Kidney (tissue), 14 donors: ENCODE measurements around the gene CAMTA1. TPM values are rescaled to one million over a fixed set of nuclear protein-coding genes. Genes with fewer than 3 reads are reported as not detected.
"Not testable (repeated sequence)": the region's sequence is repeated elsewhere in the genome, so short reads cannot be mapped to it uniquely, and the experiment has no call there.

Experiments used
- DNase-seq, 5 donors: peaks; one replicate each; pipeline ENCODE4 v3.0.0-alpha.2; 2013 to 2020
- FAIRE-seq: peaks from 2 replicates; lab custom pipeline; 2012; peaks lifted over from hg19 to GRCh38; lab: Jason Lieb, UNC
- H3K27ac ChIP-seq, 2 donors: one replicate each; pipeline ENCODE4 v1.7.0; 2013; ENCODE audit warnings: low read depth in 2 of 2, low read length in 2 of 2, inconsistent platforms in 1 of 2
- H3K27me3 ChIP-seq: one replicate; pipeline ENCODE4 v1.7.1; 2013; ENCODE audit warnings: low read length, inconsistent platforms; ENCODE audit not compliant: control insufficient read depth, insufficient read depth
- H3K36me3 ChIP-seq, 3 donors: one replicate each; pipeline versions ENCODE4 v1.7.0 to v1.7.1; 2013; ENCODE audit warnings: low read length in 3 of 3, control low read depth in 1 of 3, inconsistent platforms in 1 of 3; ENCODE audit not compliant: insufficient read depth in 3 of 3, control insufficient read depth in 2 of 3
- H3K4me1 ChIP-seq, 3 donors: one replicate each; pipeline versions ENCODE4 v1.7.0 to v1.7.1; 2013; ENCODE audit warnings: low read length in 3 of 3, inconsistent platforms in 1 of 3, low read depth in 1 of 3; ENCODE audit not compliant: control insufficient read depth in 2 of 3, insufficient read depth in 2 of 3
- H3K4me3 ChIP-seq, 3 donors: one replicate each; pipeline versions ENCODE4 v1.7.0 to v1.8.1; 2013; ENCODE audit warnings: low read length in 3 of 3, control low read depth in 1 of 3, inconsistent platforms in 1 of 3
- H3K9ac ChIP-seq, 3 donors: one replicate each; pipeline versions ENCODE4 v1.7.0 to v1.7.1; 2013; ENCODE audit warnings: low read length in 3 of 3, control low read depth in 1 of 3, inconsistent platforms in 1 of 3
- H3K9me3 ChIP-seq, 3 donors: one replicate each; pipeline versions ENCODE4 v1.7.0 to v1.7.1; 2013; ENCODE audit warnings: low read length in 3 of 3, control low read depth in 1 of 3, inconsistent platforms in 1 of 3; ENCODE audit not compliant: control insufficient read depth in 2 of 3, insufficient read depth in 1 of 3
- intact Hi-C: fragments of 100-400 bp; cut with DNase I; formaldehyde crosslinking; loops from one replicate; pipeline ENCODE4 v1.11.1; 2022
- polyA plus RNA-seq: library from polyadenylated mRNA; stranded (reverse); fragments of 350-450 nt; fragmentation: Illumina TruSeq; extraction: RNeasy Lipid Tissue Mini Kit (QIAGEN cat#74804); gene quantifications from one replicate; pipeline ENCODE4 v1.2.3, GENCODE V29; 2014; ENCODE audit warnings: low read depth, low replicate concordance; ENCODE audit not compliant: insufficient read depth
- total RNA-seq: library from RNA; stranded (reverse); fragmentation: NEBNext Ultra II Directional; extraction: Animal tissue kit (Norgen Biotek cat#: 25700); gene quantifications from one replicate; pipeline ENCODE4 v1.2.1, GENCODE V29; 2021
- TF ChIP-seq, protein P1 (sequence below): IDR thresholded peaks from 3 replicates; pipeline ENCODE4 v1.5.1; 2012; ENCODE audit warnings: mild to moderate bottlenecking, moderate library complexity, borderline replicate concordance; ENCODE audit not compliant: insufficient read depth; ENCODE audit errors: extremely low read depth
- donor health status: control.
- donor health status: control.
- donor health status: control.
- donor health status: control.
- donor health status: control.
- donor health status: DM: yes; HTN: yes; CAD: no.
- donor health status: Normal renal cell carcinoma (clear cell type).

CAMTA1 gene
- total and polyA plus RNA-seq, 2 donors from 2014 or later, result 79.0 to 170 TPM

DNA sequence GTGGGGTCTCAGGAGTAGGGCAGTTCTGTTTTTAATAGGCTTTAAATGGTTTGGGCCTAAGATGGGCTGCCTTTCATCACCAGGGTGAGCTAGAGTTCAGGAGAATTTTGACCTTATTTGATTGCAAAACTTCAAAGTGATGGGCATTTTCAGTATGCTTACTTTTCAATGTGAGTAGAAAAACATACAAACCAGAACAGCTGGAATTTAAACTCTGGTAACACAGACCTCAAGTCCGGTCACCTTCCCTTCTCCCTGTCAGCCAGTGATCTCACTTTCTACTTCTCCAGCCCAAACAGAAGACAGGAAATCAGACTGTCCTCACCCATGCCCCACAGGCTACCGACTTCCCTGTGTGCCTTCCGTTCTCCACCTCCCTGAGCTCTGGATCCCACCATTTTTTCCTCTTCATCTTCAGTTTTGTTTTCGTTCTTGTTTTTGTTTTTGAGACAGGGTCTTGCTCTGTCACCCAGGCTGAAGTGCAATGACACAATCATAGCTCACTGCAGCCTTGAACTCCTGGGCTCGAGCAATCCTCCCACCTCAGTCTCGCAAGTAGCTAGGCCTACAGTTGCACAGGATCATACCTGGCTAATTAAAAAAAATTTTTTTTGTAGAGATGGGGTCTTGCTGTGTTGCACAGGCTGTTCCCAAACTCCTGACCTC lies 374.0 kb downstream of the CAMTA1 start:
- no peak for FAIRE-seq
- H3K9ac ChIP-seq, result no peak overlapping the region

DNA sequence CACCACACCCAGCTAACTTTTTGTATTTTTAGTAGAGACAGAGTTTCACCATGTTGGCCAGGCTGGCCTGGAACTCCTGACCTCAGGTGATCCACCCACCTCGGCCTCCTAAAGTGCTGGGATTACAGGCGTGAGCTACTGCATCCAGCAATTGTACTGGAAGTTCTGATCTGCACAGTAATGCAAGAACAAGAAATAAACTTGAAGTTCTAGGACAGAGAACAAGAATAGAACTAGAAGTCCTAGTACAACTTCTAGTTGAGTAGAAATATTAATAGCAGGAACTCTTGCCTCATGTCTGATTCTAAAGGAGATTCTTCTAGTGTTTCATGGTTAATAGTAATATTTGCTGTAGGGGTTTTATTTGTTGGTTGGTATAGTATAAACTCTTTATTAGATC lies 383.3 kb downstream of the CAMTA1 start:
- H3K4me1 ChIP-seq, DNase-seq, H3K4me3 ChIP-seq, H3K27ac ChIP-seq, H3K9me3 ChIP-seq, H3K9ac ChIP-seq, intact Hi-C loops, FAIRE-seq, H3K27me3 ChIP-seq, H3K36me3 ChIP-seq: not testable (repeated sequence)

More for the DNA sequence above, 374.0 kb downstream of the CAMTA1 start:
- TF ChIP-seq, protein P1, sequence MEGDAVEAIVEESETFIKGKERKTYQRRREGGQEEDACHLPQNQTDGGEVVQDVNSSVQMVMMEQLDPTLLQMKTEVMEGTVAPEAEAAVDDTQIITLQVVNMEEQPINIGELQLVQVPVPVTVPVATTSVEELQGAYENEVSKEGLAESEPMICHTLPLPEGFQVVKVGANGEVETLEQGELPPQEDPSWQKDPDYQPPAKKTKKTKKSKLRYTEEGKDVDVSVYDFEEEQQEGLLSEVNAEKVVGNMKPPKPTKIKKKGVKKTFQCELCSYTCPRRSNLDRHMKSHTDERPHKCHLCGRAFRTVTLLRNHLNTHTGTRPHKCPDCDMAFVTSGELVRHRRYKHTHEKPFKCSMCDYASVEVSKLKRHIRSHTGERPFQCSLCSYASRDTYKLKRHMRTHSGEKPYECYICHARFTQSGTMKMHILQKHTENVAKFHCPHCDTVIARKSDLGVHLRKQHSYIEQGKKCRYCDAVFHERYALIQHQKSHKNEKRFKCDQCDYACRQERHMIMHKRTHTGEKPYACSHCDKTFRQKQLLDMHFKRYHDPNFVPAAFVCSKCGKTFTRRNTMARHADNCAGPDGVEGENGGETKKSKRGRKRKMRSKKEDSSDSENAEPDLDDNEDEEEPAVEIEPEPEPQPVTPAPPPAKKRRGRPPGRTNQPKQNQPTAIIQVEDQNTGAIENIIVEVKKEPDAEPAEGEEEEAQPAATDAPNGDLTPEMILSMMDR, result no peak
- no peak for DNase-seq
- Histone ChIP-seq H3K27me3 (no peaks in the 10 kb centered on the region), H3K4me3 (no peak overlapping the region), H3K4me1 (no peaks in the 10 kb centered on the region), H3K27ac (no peak overlapping the region), H3K36me3 (no peaks in the 10 kb centered on the region), H3K9me3 (no peaks in the 10 kb centered on the region)
- intact Hi-C loops, result no loop called here

DNA sequence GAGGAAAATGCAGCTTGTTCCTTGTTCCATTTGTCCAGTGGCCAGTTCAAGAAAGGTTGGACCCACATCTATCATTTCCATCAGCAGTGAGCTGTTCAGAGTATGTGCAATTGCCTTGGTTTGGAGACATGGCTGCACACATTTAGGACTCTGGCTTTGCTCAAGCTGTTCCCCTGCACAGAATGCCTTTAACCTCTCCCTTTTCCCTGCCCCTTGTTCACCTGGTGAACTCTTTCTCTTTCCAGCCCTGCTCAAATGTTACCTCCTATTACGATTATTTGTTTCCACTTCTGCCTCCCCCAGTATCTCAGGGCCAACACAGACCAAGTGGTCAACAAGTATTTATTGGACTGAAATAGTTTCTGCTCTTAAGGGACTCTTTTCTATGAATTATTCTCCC lies 385.9 kb downstream of the CAMTA1 start:
- no peak for DNase-seq
- Histone ChIP-seq H3K9me3 (no peaks in the 10 kb centered on the region), H3K27me3 (no peaks in the 10 kb centered on the region), H3K4me3 (no peak overlapping the region), H3K4me1 (no peaks in the 10 kb centered on the region), H3K9ac (no peak overlapping the region), H3K36me3 (no peaks in the 10 kb centered on the region), H3K27ac (no peak overlapping the region)
- intact Hi-C loops, result no loop called here
- no peak for FAIRE-seq
- TF ChIP-seq, protein P1, result no peak

- no peak overlapping the region for H3K27ac ChIP-seq
- DNase-seq (no peak), FAIRE-seq (no peak)
- no peak overlapping the region for H3K9ac ChIP-seq
- no peaks in the 10 kb centered on the region for H3K9me3 ChIP-seq
- no peak overlapping the region for H3K4me3 ChIP-seq
- intact Hi-C loops, result no loop called here
- no peaks in the 10 kb centered on the region for H3K36me3 ChIP-seq
- H3K27me3 ChIP-seq, result no peaks in the 10 kb centered on the region
- no peaks in the 10 kb centered on the region for H3K4me1 ChIP-seq
- TF ChIP-seq, protein P1, result no peak
These were observed 386.3 kb downstream of the CAMTA1 start for GRCh38 chr1:7171574-7171973.
